Upper lobe of left lung (tissue), 6 donors: ENCODE measurements around the gene PDGFD. TPM values are rescaled to one million over a fixed set of nuclear protein-coding genes. Genes with fewer than 3 reads are reported as not detected.

Experiments used
- ATAC-seq, 2 donors: fragments of 200-7000 bp; cut with Tn5 transposase; one replicate each; pipeline ENCODE4 v1.9.1; 2022; ENCODE audit warnings: mild to moderate bottlenecking in 2 of 2, moderate library complexity in 2 of 2; ENCODE audit not compliant: low FRiP score in 2 of 2
- DNase-seq, 2 donors: peaks; one replicate each; pipeline ENCODE4 v3.0.0-alpha.2; 2019 to 2020
- H3K27ac ChIP-seq, 4 donors: fragments of 200-600 bp; sonication (generic); one replicate each; pipeline ENCODE4 v1.5.1; 2016 to 2019
- H3K27me3 ChIP-seq, 4 donors: fragments of 200-600 bp; sonication (generic); one replicate each; pipeline ENCODE4 v1.5.1; 2017 to 2019
- H3K36me3 ChIP-seq, 4 donors: fragments of 200-600 bp; sonication (generic); one replicate each; pipeline ENCODE4 v1.5.1; 2016 to 2019
- H3K4me1 ChIP-seq, 4 donors: fragments of 200-600 bp; sonication (generic); one replicate each; pipeline ENCODE4 v1.5.1; 2018 to 2019
- H3K4me3 ChIP-seq, 4 donors: fragments of 200-600 bp; sonication (generic); one replicate each; pipeline ENCODE4 v1.5.1; 2017 to 2019; ENCODE audit warnings: mild to moderate bottlenecking in 2 of 4, moderate library complexity in 1 of 4
- H3K9me3 ChIP-seq, 4 donors: fragments of 200-600 bp; sonication (generic); one replicate each; pipeline ENCODE4 v1.5.1; 2018 to 2019
- CTCF ChIP-seq, 6 experiments: fragments of 450-650 bp in 4 of 6; fragments of 200-600 bp in 2 of 6; sonication (generic) in 2 of 6; IDR thresholded peaks; one replicate each; pipeline ENCODE4 v1.5.1; 2016 to 2019; ENCODE audit warnings: antibody characterized with exemption in 6 of 6
- EP300 ChIP-seq, 4 donors: sonication (generic); formaldehyde crosslinking; IDR thresholded peaks; one replicate each; pipeline ENCODE4 v1.5.1; 2017; ENCODE audit warnings: antibody characterized with exemption in 4 of 4, control low read depth in 2 of 4
- POLR2A ChIP-seq, 4 donors: fragments of 450-650 bp; IDR thresholded peaks; one replicate each; pipeline ENCODE4 v1.5.1; 2016 to 2017; ENCODE audit warnings: antibody characterized with exemption in 4 of 4, mild to moderate bottlenecking in 2 of 4
- POLR2AphosphoS5 ChIP-seq, 2 donors: sonication (generic); formaldehyde crosslinking; IDR thresholded peaks; one replicate each; pipeline ENCODE4 v1.5.1; 2017; ENCODE audit warnings: antibody characterized with exemption in 2 of 2
- WGBS, 2 donors: methylation state at CpG; one replicate each; pipeline ENCODE4 v1.1.5; 2017 to 2018; 5-methylcytosine and 5-hydroxymethylcytosine counted together
- total RNA-seq, 6 donors: library from RNA; depleted of rRNA in 4 of 6; stranded (reverse); fragments of >200 nt in 4 of 6; gene quantifications; one replicate each; pipeline versions ENCODE4 v1.1.0 to v1.2.1, GENCODE V29; 2016 to 2021
- donor health status: DM: no; HTN: no; CAD: no; lungs with moderate emphysema.
- donor health status: DM: no; HTN: yes; CAD: no; lungs with severe emphysema.

The PDGFD gene
- total RNA-seq, 6 donors from 2014 or later, result 2.1 to 6.6 (median 2.7) TPM; not detected in 1

GRCh38 chr11:103870821-103871309, 293.1 kb downstream of the PDGFD start:
- H3K9me3 ChIP-seq, result no peaks in the 10 kb centered on the region
- H3K27me3 ChIP-seq, result no peaks in the 10 kb centered on the region
- peak overlapping the region in 1 of 4 donors; percentile 11 for H3K27ac ChIP-seq
- 79 to 89% methylated on average over 7 of the region's 7 CpGs for WGBS, 2 donors
- peaks cover 0 to 3% (median 0%) of the 10 kb centered on the region in 4 donors for H3K4me1 ChIP-seq
- DNase-seq (peak in 1 of 2 donors; percentile 54), ATAC-seq (peak; percentile 44 to 94)
- no peak overlapping the region for H3K4me3 ChIP-seq
- H3K36me3 ChIP-seq, result no peaks in the 10 kb centered on the region
- TF ChIP-seq POLR2AphosphoS5 (IDR thresholded peaks at IDR 0.05) (peak; percentile 30 to 71), POLR2A (IDR thresholded peaks at IDR 0.05) (no peak), EP300 (IDR thresholded peaks at IDR 0.05) (peak in 2 of 4 donors; percentile 27 to 64)

- DNase-seq (no peak), ATAC-seq (no peak)
- H3K27ac ChIP-seq, result no peak overlapping the region
- H3K27me3 ChIP-seq, result no peaks in the 10 kb centered on the region
- H3K4me1 ChIP-seq, result peaks cover 0 to 2% (median 0%) of the 10 kb centered on the region in 4 donors
- WGBS, 2 donors, result 93% methylated on average over 4 of the region's 4 CpGs
- no peaks in the 10 kb centered on the region for H3K9me3 ChIP-seq
- H3K4me3 ChIP-seq, result no peak overlapping the region
- H3K36me3 ChIP-seq, result no peaks in the 10 kb centered on the region
- TF ChIP-seq EP300 (IDR thresholded peaks at IDR 0.05), result no peak
These were observed 296.5 kb downstream of the PDGFD start for GRCh38 chr11:103867481-103867880.

GRCh38 chr11:103863497-103863896, 300.4 kb downstream of the PDGFD start:
- Histone ChIP-seq H3K27ac (no peak overlapping the region), H3K4me1 (no peaks in the 10 kb centered on the region), H3K27me3 (no peaks in the 10 kb centered on the region), H3K9me3 (no peaks in the 10 kb centered on the region), H3K36me3 (no peaks in the 10 kb centered on the region), H3K4me3 (no peak overlapping the region)
- 92 to 93% methylated on average over 3 of the region's 3 CpGs for WGBS, 2 donors
- no peak for DNase-seq
- TF ChIP-seq CTCF (IDR thresholded peaks at IDR 0.05) (no peak), EP300 (IDR thresholded peaks at IDR 0.05) (no peak), POLR2AphosphoS5 (IDR thresholded peaks at IDR 0.05) (no peak), POLR2A (IDR thresholded peaks at IDR 0.05) (no peak)
- ATAC-seq, result no peak

GRCh38 chr11:103862802-103863174, 301.2 kb downstream of the PDGFD start:
- ATAC-seq (no peak), DNase-seq (no peak)
- H3K27me3 ChIP-seq, result no peaks in the 10 kb centered on the region
- no peak overlapping the region for H3K27ac ChIP-seq
- no peaks in the 10 kb centered on the region for H3K36me3 ChIP-seq
- H3K4me1 ChIP-seq, result no peaks in the 10 kb centered on the region
- no peak overlapping the region for H3K4me3 ChIP-seq
- no peaks in the 10 kb centered on the region for H3K9me3 ChIP-seq
- TF ChIP-seq CTCF (IDR thresholded peaks at IDR 0.05), result no peak
- WGBS, 2 donors, result 76 to 94% methylated on average over 3 of the region's 3 CpGs

GRCh38 chr11:103862094-103862801, 301.7 kb downstream of the PDGFD start:
- H3K4me3 ChIP-seq, result no peak overlapping the region
- WGBS, 2 donors, result 63 to 66% methylated on average over 9 of the region's 9 CpGs

More at GRCh38 chr11:103862094-103862801, 301.7 kb downstream of the PDGFD start:
- no peaks in the 10 kb centered on the region for H3K27me3 ChIP-seq
- ATAC-seq, result no peak
- no peaks in the 10 kb centered on the region for H3K9me3 ChIP-seq
- no peaks in the 10 kb centered on the region for H3K4me1 ChIP-seq
- DNase-seq, result no peak
- TF ChIP-seq POLR2A (IDR thresholded peaks at IDR 0.05) (no peak), EP300 (IDR thresholded peaks at IDR 0.05) (no peak), CTCF (IDR thresholded peaks at IDR 0.05) (no peak), POLR2AphosphoS5 (IDR thresholded peaks at IDR 0.05) (no peak)
- H3K27ac ChIP-seq, result no peak overlapping the region
- H3K36me3 ChIP-seq, result no peaks in the 10 kb centered on the region

Other genes starting within 250 kb of the PDGFD start
- gene DDI1, start 127.5 kb downstream of the PDGFD start, total RNA-seq, result not detected